HG03175 (cell line): Measurements from ENCODE around the gene ZEB1.

Experiments
- ATAC-seq: cut with Tn5 transposase; IDR thresholded peaks from one replicate; pipeline ENCODE4 v1.9.1; 2021; ENCODE audit warnings: mild to moderate bottlenecking, moderate library complexity; ENCODE audit not compliant: unreplicated experiment

The ZEB1 gene

GRCh38 chr10:31318854-31319601, at the start of gene ZEB1:
TSS of gene ZEB1 (plus strand) at chr10:31319216. CDS start at chr10:31319235, 19 bp downstream.
- ATAC-seq: peak; percentile 38

- ATAC-seq: no peak
Measured at GRCh38 chr10:31270954-31271353, 48.1 kb upstream of the ZEB1 start.

GRCh38 chr10:31272841-31273240, 46.2 kb upstream of the ZEB1 start:
- no peak for ATAC-seq

GRCh38 chr10:31273789-31274188, 45.2 kb upstream of the ZEB1 start:
- ATAC-seq: no peak

- no peak for ATAC-seq
Measured at GRCh38 chr10:31274310-31274709, 44.7 kb upstream of the ZEB1 start.

- ATAC-seq: no peak
Measured at GRCh38 chr10:31278279-31278941, 40.6 kb upstream of the ZEB1 start.

- no peak for ATAC-seq
Measured at GRCh38 chr10:31280972-31281371, 38.0 kb upstream of the ZEB1 start.

- no peak for ATAC-seq
Measured at GRCh38 chr10:31288001-31288400, 31.0 kb upstream of the ZEB1 start.

- ATAC-seq: no peak
Measured at GRCh38 chr10:31288962-31289361, 30.1 kb upstream of the ZEB1 start.

GRCh38 chr10:31290386-31290785, 28.6 kb upstream of the ZEB1 start:
- ATAC-seq: no peak

GRCh38 chr10:31291123-31291522, 27.9 kb upstream of the ZEB1 start:
- ATAC-seq: no peak

- ATAC-seq: no peak
Measured at GRCh38 chr10:31294558-31294957, 24.5 kb upstream of the ZEB1 start.

- ATAC-seq: no peak
Measured at GRCh38 chr10:31296754-31297153, 22.3 kb upstream of the ZEB1 start.

GRCh38 chr10:31299119-31299518, 19.9 kb upstream of the ZEB1 start:
- ATAC-seq: no peak

GRCh38 chr10:31303212-31303611, 15.8 kb upstream of the ZEB1 start:
- no peak for ATAC-seq

GRCh38 chr10:31304291-31304970, 14.6 kb upstream of the ZEB1 start:
- ATAC-seq: no peak

GRCh38 chr10:31313396-31313795, 5.6 kb upstream of the ZEB1 start:
- no peak for ATAC-seq

- ATAC-seq: no peak
Measured at GRCh38 chr10:31314256-31315150, 4.5 kb upstream of the ZEB1 start.

- no peak for ATAC-seq
Measured at GRCh38 chr10:31315453-31315852, 3.6 kb upstream of the ZEB1 start.

GRCh38 chr10:31317171-31317570, 1.8 kb upstream of the ZEB1 start:
- ATAC-seq: no peak
